Liver (tissue), 3 donors: ENCODE data around the gene SFXN5.

Experiments
- CTCF ChIP-seq: fragments of 150-350 bp; IDR thresholded peaks from 2 replicates; pipeline ENCODE4 v1.5.1; 2017; ENCODE audit warnings: improper control_type of control experiment, low read depth, low read length; ENCODE audit not compliant: missing input control
- EGR1 ChIP-seq, 2 donors: IDR thresholded peaks; 2 replicates each; pipeline ENCODE4 v1.6.1; 2016 to 2018; ENCODE audit warnings: antibody characterized with exemption in 2 of 2, low read depth in 2 of 2
- FOXA2 ChIP-seq: IDR thresholded peaks from 2 replicates; pipeline ENCODE4 v1.6.1; 2016; ENCODE audit warnings: antibody characterized with exemption
- HNF4G ChIP-seq: IDR thresholded peaks from 2 replicates; pipeline ENCODE4 v1.6.1; 2016; ENCODE audit warnings: antibody characterized with exemption
- JUND ChIP-seq, 2 donors: IDR thresholded peaks; 2 replicates each; pipeline ENCODE4 v1.6.1; 2016; ENCODE audit warnings: antibody characterized with exemption in 2 of 2
- RAD21 ChIP-seq, 2 donors: IDR thresholded peaks; 2 replicates each; pipeline ENCODE4 v1.6.1; 2016; ENCODE audit warnings: antibody characterized with exemption in 2 of 2, mild to moderate bottlenecking in 2 of 2
- RXRA ChIP-seq, 2 donors: IDR thresholded peaks; 2 replicates each; pipeline ENCODE4 v1.6.1; 2017 to 2018; ENCODE audit warnings: antibody characterized with exemption in 2 of 2, mild to moderate bottlenecking in 1 of 2
- TAF1 ChIP-seq: conservative IDR thresholded peaks from 2 replicates; pipeline ENCODE4 v1.6.1; 2016; ENCODE audit warnings: antibody characterized with exemption, mild to moderate bottlenecking
- YY1 ChIP-seq: IDR thresholded peaks from 2 replicates; pipeline ENCODE4 v1.6.1; 2016; ENCODE audit warnings: antibody characterized with exemption, mild to moderate bottlenecking
- TF ChIP-seq, protein P1 (sequence below): IDR thresholded peaks from 2 replicates; pipeline ENCODE4 v1.6.1; 2016; ENCODE audit warnings: antibody characterized with exemption
- TF ChIP-seq, protein P2 (sequence below): IDR thresholded peaks from 2 replicates; pipeline ENCODE4 v1.6.1; 2016; ENCODE audit warnings: antibody characterized with exemption
- TF ChIP-seq, protein P3 (sequence below): IDR thresholded peaks from 2 replicates; pipeline ENCODE4 v1.6.1; 2016; ENCODE audit warnings: antibody characterized with exemption, mild to moderate bottlenecking
- TF ChIP-seq, protein P4 (sequence below): IDR thresholded peaks from 2 replicates; pipeline ENCODE4 v1.6.1; 2016; ENCODE audit warnings: antibody characterized with exemption
- donor health status: healthy.
- donor health status: healthy.

- no peak for TF ChIP-seq CTCF
- TF ChIP-seq FOXA2: peak; percentile 78
- TF ChIP-seq, protein P1, sequence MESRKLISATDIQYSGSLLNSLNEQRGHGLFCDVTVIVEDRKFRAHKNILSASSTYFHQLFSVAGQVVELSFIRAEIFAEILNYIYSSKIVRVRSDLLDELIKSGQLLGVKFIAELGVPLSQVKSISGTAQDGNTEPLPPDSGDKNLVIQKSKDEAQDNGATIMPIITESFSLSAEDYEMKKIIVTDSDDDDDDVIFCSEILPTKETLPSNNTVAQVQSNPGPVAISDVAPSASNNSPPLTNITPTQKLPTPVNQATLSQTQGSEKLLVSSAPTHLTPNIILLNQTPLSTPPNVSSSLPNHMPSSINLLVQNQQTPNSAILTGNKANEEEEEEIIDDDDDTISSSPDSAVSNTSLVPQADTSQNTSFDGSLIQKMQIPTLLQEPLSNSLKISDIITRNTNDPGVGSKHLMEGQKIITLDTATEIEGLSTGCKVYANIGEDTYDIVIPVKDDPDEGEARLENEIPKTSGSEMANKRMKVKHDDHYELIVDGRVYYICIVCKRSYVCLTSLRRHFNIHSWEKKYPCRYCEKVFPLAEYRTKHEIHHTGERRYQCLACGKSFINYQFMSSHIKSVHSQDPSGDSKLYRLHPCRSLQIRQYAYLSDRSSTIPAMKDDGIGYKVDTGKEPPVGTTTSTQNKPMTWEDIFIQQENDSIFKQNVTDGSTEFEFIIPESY: no peak
- no peak for TF ChIP-seq HNF4G
- TF ChIP-seq, protein P2, sequence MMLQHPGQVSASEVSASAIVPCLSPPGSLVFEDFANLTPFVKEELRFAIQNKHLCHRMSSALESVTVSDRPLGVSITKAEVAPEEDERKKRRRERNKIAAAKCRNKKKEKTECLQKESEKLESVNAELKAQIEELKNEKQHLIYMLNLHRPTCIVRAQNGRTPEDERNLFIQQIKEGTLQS: no peak
- no peak for TF ChIP-seq RAD21 (IDR thresholded peaks at IDR 0.05)
- TF ChIP-seq TAF1: no peak
- TF ChIP-seq, protein P3, sequence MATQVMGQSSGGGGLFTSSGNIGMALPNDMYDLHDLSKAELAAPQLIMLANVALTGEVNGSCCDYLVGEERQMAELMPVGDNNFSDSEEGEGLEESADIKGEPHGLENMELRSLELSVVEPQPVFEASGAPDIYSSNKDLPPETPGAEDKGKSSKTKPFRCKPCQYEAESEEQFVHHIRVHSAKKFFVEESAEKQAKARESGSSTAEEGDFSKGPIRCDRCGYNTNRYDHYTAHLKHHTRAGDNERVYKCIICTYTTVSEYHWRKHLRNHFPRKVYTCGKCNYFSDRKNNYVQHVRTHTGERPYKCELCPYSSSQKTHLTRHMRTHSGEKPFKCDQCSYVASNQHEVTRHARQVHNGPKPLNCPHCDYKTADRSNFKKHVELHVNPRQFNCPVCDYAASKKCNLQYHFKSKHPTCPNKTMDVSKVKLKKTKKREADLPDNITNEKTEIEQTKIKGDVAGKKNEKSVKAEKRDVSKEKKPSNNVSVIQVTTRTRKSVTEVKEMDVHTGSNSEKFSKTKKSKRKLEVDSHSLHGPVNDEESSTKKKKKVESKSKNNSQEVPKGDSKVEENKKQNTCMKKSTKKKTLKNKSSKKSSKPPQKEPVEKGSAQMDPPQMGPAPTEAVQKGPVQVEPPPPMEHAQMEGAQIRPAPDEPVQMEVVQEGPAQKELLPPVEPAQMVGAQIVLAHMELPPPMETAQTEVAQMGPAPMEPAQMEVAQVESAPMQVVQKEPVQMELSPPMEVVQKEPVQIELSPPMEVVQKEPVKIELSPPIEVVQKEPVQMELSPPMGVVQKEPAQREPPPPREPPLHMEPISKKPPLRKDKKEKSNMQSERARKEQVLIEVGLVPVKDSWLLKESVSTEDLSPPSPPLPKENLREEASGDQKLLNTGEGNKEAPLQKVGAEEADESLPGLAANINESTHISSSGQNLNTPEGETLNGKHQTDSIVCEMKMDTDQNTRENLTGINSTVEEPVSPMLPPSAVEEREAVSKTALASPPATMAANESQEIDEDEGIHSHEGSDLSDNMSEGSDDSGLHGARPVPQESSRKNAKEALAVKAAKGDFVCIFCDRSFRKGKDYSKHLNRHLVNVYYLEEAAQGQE: no peak
- peak in 1 of 2 donors; percentile 44 for TF ChIP-seq RXRA (IDR thresholded peaks at IDR 0.05)
- TF ChIP-seq EGR1 (IDR thresholded peaks at IDR 0.05; ENCODE audit: low read depth in 2 of 2): no peak
- TF ChIP-seq JUND (IDR thresholded peaks at IDR 0.05): no peak
- TF ChIP-seq YY1: no peak
- TF ChIP-seq, protein P4, sequence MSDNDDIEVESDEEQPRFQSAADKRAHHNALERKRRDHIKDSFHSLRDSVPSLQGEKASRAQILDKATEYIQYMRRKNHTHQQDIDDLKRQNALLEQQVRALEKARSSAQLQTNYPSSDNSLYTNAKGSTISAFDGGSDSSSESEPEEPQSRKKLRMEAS: no peak
Observed at GRCh38 chr2:73021371-73022010, 50.0 kb downstream of the SFXN5 start.
